ENCODE measurements around the gene CD99L2. TPM values are rescaled to one million over a fixed set of nuclear protein-coding genes. Genes with fewer than 3 reads are reported as not detected.

CD99L2 gene
- total and polyA plus RNA-seq, 10 of the 15 experiments (the other 5 are each of a cell fraction or from before 2014, with no cell fraction given): 1.1 to 22.9 (median 13.0) TPM

- Histone ChIP-seq H3K79me2 (ENCODE audit: control insufficient read depth, insufficient read depth, low read length) (no peaks in the 10 kb centered on the region), H3K9me3 (replicated peaks; ENCODE audit: control insufficient read depth, insufficient read depth, low read length) (no peaks in the 10 kb centered on the region), H3K27ac (ENCODE audit: control insufficient read depth, insufficient read depth) (no peak overlapping the region), H3K4me3 (no peak overlapping the region), H3K27me3 (replicated peaks in 1 of 2; ENCODE audit: control insufficient read depth in 2 of 2, insufficient read depth in 2 of 2, low read length in 1 of 2) (no peaks in the 10 kb centered on the region), H2AFZ (ENCODE audit: control insufficient read depth, low read depth, low read length) (no peak overlapping the region), H3K4me1 (ENCODE audit: control insufficient read depth, insufficient read depth, low read length) (no peaks in the 10 kb centered on the region), H3K9ac (ENCODE audit: control insufficient read depth, insufficient read depth, low read length) (no peak overlapping the region), H4K20me1 (ENCODE audit: control insufficient read depth, insufficient read depth) (no peaks in the 10 kb centered on the region), H3K36me3 (ENCODE audit: control insufficient read depth in 2 of 2, insufficient read depth in 2 of 2, low read length in 1 of 2) (no peaks in the 10 kb centered on the region), H3K4me2 (ENCODE audit: control insufficient read depth, insufficient read depth) (no peak overlapping the region)
- DNase-seq (ENCODE audit: low read depth, low spot score) (no peak), ATAC-seq (no peak), FAIRE-seq (no peak)
- no TSS peak for BruUV-seq (replicated peaks)
- CTCF ChIA-PET: no interaction called here
- RAD21 ChIA-PET (ENCODE audit: unreplicated experiment): no interaction called here
- in situ Hi-C loops (cut with MboI): no loop called here
- 93% methylated on average over 2 of the region's 2 CpGs for WGBS (ENCODE audit: insufficient coverage, insufficient replicate concordance, low lambda C conversion rate, missing lambda C conversion rate)
- POLR2A ChIA-PET: no interaction called here
- SMC1A ChIA-PET (ENCODE audit: uncharacterized antibody, unreplicated experiment): no interaction called here
- intact Hi-C loops (cut with micrococcal nuclease; ENCODE audit: unreplicated experiment): no loop called here
- TF ChIP-seq PAX8 (IDR thresholded peaks at IDR 0.05): no peak
- TF ChIP-seq NR2C2 (IDR thresholded peaks at IDR 0.05; ENCODE audit: borderline replicate concordance, control insufficient read depth, insufficient read length, low read depth): no peak
- TF ChIP-seq ATF7 (IDR thresholded peaks at IDR 0.05; ENCODE audit: low read depth): no peak
- TF ChIP-seq STAT3 (IDR thresholded peaks at IDR 0.05; ENCODE audit: low read depth, low read length): no peak
- TF ChIP-seq, protein P1, sequence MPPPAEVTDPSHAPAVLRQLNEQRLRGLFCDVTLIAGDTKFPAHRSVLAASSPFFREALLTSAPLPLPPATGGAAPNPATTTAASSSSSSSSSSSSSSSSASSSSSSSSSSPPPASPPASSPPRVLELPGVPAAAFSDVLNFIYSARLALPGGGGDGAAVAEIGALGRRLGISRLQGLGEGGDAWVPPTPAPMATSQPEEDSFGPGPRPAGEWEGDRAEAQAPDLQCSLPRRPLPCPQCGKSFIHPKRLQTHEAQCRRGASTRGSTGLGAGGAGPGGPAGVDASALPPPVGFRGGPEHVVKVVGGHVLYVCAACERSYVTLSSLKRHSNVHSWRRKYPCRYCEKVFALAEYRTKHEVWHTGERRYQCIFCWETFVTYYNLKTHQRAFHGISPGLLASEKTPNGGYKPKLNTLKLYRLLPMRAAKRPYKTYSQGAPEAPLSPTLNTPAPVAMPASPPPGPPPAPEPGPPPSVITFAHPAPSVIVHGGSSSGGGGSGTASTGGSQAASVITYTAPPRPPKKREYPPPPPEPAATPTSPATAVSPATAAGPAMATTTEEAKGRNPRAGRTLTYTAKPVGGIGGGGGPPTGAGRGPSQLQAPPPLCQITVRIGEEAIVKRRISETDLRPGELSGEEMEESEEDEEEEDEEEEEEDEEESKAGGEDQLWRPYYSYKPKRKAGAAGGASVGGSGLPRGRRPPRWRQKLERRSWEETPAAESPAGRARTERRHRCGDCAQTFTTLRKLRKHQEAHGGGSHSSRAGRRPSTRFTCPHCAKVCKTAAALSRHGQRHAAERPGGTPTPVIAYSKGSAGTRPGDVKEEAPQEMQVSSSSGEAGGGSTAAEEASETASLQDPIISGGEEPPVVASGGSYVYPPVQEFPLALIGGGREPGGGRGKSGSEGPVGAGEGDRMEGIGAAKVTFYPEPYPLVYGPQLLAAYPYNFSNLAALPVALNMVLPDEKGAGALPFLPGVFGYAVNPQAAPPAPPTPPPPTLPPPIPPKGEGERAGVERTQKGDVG (CRISPR knock-in tag; IDR thresholded peaks at IDR 0.05): no peak
- TF ChIP-seq SIN3A (IDR thresholded peaks at IDR 0.05; ENCODE audit: low read depth, low read length): no peak
- TF ChIP-seq WRNIP1 (IDR thresholded peaks at IDR 0.05; ENCODE audit: borderline replicate concordance, low read depth, low read length): no peak
- no peak for TF ChIP-seq SMAD5 (IDR thresholded peaks at IDR 0.05; ENCODE audit: low read depth)
- no peak for TF ChIP-seq ZNF687 (IDR thresholded peaks at IDR 0.05)
- TF ChIP-seq ASH2L (IDR thresholded peaks at IDR 0.05; ENCODE audit: borderline replicate concordance, low read depth): no peak
- TF ChIP-seq CBX3 (IDR thresholded peaks at IDR 0.05; ENCODE audit: borderline replicate concordance, low read depth): no peak
- no peak for TF ChIP-seq TARDBP (IDR thresholded peaks at IDR 0.05; ENCODE audit: borderline replicate concordance)
- no peak for TF ChIP-seq IRF3 (IDR thresholded peaks at IDR 0.05)
- TF ChIP-seq ZNF217 (IDR thresholded peaks at IDR 0.05): no peak
- TF ChIP-seq NRF1 (conservative IDR thresholded peaks at IDR 0.05; ENCODE audit: low read depth, low read length): no peak
- TF ChIP-seq, protein P2, sequence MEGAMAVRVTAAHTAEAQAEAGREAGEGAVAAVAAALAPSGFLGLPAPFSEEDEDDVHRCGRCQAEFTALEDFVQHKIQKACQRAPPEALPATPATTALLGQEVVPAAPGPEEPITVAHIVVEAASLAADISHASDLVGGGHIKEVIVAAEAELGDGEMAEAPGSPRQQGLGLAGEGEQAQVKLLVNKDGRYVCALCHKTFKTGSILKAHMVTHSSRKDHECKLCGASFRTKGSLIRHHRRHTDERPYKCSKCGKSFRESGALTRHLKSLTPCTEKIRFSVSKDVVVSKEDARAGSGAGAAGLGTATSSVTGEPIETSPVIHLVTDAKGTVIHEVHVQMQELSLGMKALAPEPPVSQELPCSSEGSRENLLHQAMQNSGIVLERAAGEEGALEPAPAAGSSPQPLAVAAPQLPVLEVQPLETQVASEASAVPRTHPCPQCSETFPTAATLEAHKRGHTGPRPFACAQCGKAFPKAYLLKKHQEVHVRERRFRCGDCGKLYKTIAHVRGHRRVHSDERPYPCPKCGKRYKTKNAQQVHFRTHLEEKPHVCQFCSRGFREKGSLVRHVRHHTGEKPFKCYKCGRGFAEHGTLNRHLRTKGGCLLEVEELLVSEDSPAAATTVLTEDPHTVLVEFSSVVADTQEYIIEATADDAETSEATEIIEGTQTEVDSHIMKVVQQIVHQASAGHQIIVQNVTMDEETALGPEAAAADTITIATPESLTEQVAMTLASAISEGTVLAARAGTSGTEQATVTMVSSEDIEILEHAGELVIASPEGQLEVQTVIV (IDR thresholded peaks at IDR 0.05; ENCODE audit: borderline replicate concordance, partially characterized antibody): no peak
Observed at GRCh38 chrX:150805736-150806135, 92.7 kb downstream of the CD99L2 start.

Data from GM12878 (cell line).